ENCODE results near the gene MYH13.

- TF ChIP-seq POLR2A (IDR thresholded peaks at IDR 0.05) (no peak), CTCF (IDR thresholded peaks at IDR 0.05) (no peak)
These were observed 94.6 kb downstream of the MYH13 start for GRCh38 chr17:10278218-10278617.

Measured in body of pancreas (tissue), 4 donors.